HEK293T (cell line): ENCODE data around the gene OCEL1.
"Not testable (repeated sequence)": the region's sequence is repeated elsewhere in the genome, so short reads cannot be mapped to it uniquely, and the experiment has no call there.

Experiments
- CTCF ChIA-PET: fragments of 350-600 bp; formaldehyde crosslinking; extraction: SDS; loops from one replicate; lab custom pipeline; 2021; ENCODE audit warnings: antibody characterized with exemption, inconsistent platforms; lab: Yijun Ruan, JAX
- POLR2A ChIA-PET: fragments of 350-600 bp; formaldehyde crosslinking; extraction: SDS; loops from one replicate; lab custom pipeline; 2020; ENCODE audit warnings: antibody characterized with exemption, inconsistent platforms; lab: Yijun Ruan, JAX
- DNase-seq: peaks from one replicate; pipeline ENCODE4 v3.0.0; 2012; ENCODE audit warnings: mixed read lengths; ENCODE audit errors: extremely low spot score
- ARNT ChIP-seq: fragments of 450-650 bp; IDR thresholded peaks from 2 replicates; pipeline ENCODE4 v1.6.1; 2017; ENCODE audit warnings: mild to moderate bottlenecking
- BHLHE40 ChIP-seq: fragments of 450-650 bp; IDR thresholded peaks from 2 replicates; pipeline ENCODE4 v1.6.1; 2016; ENCODE audit warnings: mild to moderate bottlenecking, moderate library complexity, borderline replicate concordance
- CTBP1 ChIP-seq: fragments of 450-650 bp; IDR thresholded peaks from 2 replicates; pipeline ENCODE4 v1.6.1; 2016; ENCODE audit warnings: borderline replicate concordance
- ELF4 ChIP-seq: fragments of 450-650 bp; IDR thresholded peaks from 2 replicates; pipeline ENCODE4 v1.6.1; 2017; ENCODE audit warnings: antibody characterized with exemption
- FOXA1 ChIP-seq: fragments of 450-650 bp; IDR thresholded peaks from 2 replicates; pipeline ENCODE4 v1.6.1; 2016; ENCODE audit warnings: mild to moderate bottlenecking
- FOXK2 ChIP-seq: fragments of 450-650 bp; IDR thresholded peaks from 2 replicates; pipeline ENCODE4 v1.6.1; 2016; ENCODE audit warnings: mild to moderate bottlenecking
- FOXM1 ChIP-seq: fragments of 450-650 bp; IDR thresholded peaks from 2 replicates; pipeline ENCODE4 v1.6.1; 2017; ENCODE audit warnings: mild to moderate bottlenecking, borderline replicate concordance
- HDGF ChIP-seq: fragments of 450-650 bp; IDR thresholded peaks from 2 replicates; pipeline ENCODE4 v1.6.1; 2017; ENCODE audit warnings: antibody characterized with exemption, borderline replicate concordance
- L3MBTL2 ChIP-seq: fragments of 450-650 bp; conservative IDR thresholded peaks from 2 replicates; pipeline ENCODE4 v1.6.1; 2016; ENCODE audit warnings: mild to moderate bottlenecking
- LEF1 ChIP-seq: fragments of 450-650 bp; IDR thresholded peaks from 2 replicates; pipeline ENCODE4 v1.6.1; 2017; ENCODE audit warnings: mild to moderate bottlenecking, borderline replicate concordance
- NFRKB ChIP-seq: fragments of 450-650 bp; IDR thresholded peaks from 2 replicates; pipeline ENCODE4 v1.6.1; 2016; ENCODE audit warnings: mild to moderate bottlenecking, moderate library complexity
- PKNOX1 ChIP-seq: fragments of 450-650 bp; IDR thresholded peaks from 2 replicates; pipeline ENCODE4 v1.6.1; 2016
- SP1 ChIP-seq: fragments of 450-650 bp; IDR thresholded peaks from 2 replicates; pipeline ENCODE4 v1.6.1; 2017
- SUZ12 ChIP-seq: fragments of 450-650 bp; IDR thresholded peaks from 2 replicates; pipeline ENCODE4 v1.6.1; 2016; ENCODE audit warnings: mild to moderate bottlenecking
- TARDBP ChIP-seq: fragments of 450-650 bp; IDR thresholded peaks from 2 replicates; pipeline ENCODE4 v1.6.1; 2016
- ZNF384 ChIP-seq: fragments of 450-650 bp; IDR thresholded peaks from 2 replicates; pipeline ENCODE4 v1.6.1; 2016

Gene OCEL1

DNA sequence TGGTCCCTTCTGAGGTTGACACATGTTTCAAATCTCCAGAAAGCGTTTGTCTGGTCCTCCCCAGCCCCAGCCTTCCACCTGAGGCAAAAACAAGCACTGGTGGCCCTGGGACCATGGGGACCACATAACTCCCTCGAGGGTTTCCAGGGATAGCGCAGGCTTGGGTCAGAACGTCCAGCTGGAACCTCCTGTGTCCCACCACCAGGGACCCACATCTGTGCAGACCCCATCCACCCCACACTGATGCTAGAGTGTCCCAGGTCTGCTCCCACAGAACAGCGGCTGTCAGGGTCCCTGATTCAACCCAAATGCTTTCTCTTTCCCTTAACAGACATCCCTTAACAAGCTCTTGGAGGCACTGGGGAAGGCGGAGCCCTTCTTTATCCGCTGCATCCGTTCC lies 40.4 kb upstream of the OCEL1 start:
- CTCF ChIA-PET, result interaction anchor here (0.7 kb wide), 1 partner anchor 1181 kb away, joined by 6 read pairs; no protein-coding TSS in a partner anchor
- no peak for TF ChIP-seq FOXK2
- no peak for DNase-seq
- POLR2A ChIA-PET, result no interaction called here

DNA sequence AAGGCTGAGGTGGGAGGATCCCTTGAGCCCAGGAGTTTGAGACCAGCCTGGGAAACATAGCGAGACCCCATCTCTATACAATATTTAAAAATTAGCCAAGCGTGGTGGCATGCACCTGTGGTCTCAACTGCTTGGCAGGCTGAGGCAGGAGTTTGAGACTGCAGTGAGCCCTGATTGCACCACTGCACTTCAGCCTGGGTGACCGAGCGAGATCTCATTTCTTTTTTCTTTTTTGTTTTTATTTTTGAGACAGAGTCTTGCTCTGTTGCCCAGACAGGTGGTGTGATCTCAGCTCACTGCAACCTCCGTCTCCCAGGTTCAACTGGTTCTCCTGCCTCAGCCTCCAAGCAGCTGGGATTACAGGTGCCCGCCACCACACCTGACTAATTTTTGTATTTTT lies 34.3 kb upstream of the OCEL1 start:
- POLR2A ChIA-PET, CTCF ChIA-PET, DNase-seq: not testable (repeated sequence)

DNA sequence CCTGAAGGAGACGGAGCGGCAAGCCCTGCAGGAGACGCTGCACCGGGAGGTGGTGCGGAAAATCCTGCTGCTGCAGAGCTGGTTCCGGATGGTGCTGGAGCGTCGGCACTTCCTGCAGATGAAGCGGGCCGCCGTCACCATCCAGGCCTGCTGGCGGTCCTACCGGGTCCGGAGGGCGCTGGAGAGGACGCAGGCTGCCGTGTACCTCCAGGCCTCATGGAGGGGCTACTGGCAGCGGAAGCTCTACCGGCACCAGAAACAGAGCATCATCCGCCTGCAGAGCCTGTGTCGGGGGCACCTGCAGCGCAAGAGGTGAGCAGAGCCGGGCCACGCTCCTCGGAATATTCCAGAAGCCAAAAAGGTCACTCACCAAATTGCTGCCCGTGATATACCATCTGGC lies 33.3 kb upstream of the OCEL1 start:
- CTCF ChIA-PET, result interaction anchor here (0.6 kb wide), 2 partner anchors 13 to 28 kb away, joined by 3 to 5 read pairs; no protein-coding TSS in a partner anchor
- POLR2A ChIA-PET, result no interaction called here
- DNase-seq, result no peak
- TF ChIP-seq FOXA1 (no peak), NFRKB (no peak), L3MBTL2 (no peak), CTBP1 (no peak), SUZ12 (no peak), SP1 (no peak)

GRCh38 chr19:17194608-17195007 lies 31.4 kb upstream of the OCEL1 start:
- TF ChIP-seq BHLHE40, result no peak
- no peak for TF ChIP-seq NFRKB
- TF ChIP-seq LEF1, result no peak
- no peak for TF ChIP-seq SP1
- no peak for TF ChIP-seq TARDBP
- TF ChIP-seq CTBP1, result no peak
- no peak for TF ChIP-seq HDGF
- TF ChIP-seq ZNF384, result no peak
- TF ChIP-seq FOXK2, result no peak
- TF ChIP-seq L3MBTL2, result no peak
- TF ChIP-seq ELF4, result no peak
- no peak for TF ChIP-seq FOXM1
- TF ChIP-seq FOXA1, result no peak
- no peak for TF ChIP-seq ARNT
- no peak for TF ChIP-seq SUZ12
- no peak for TF ChIP-seq PKNOX1
- ChIA-PET CTCF (no interaction called here), POLR2A (no interaction called here)
- no peak for DNase-seq

GRCh38 chr19:17195106-17195505 lies 30.9 kb upstream of the OCEL1 start:
- CTCF ChIA-PET, result no interaction called here
- TF ChIP-seq SP1 (no peak), ZNF384 (no peak), ELF4 (no peak), FOXA1 (no peak)
- DNase-seq, result no peak
- POLR2A ChIA-PET, result no interaction called here

- no peak for DNase-seq
- CTCF ChIA-PET, result no interaction called here
- POLR2A ChIA-PET, result no interaction called here
- no peak for TF ChIP-seq SP1
- TF ChIP-seq CTBP1, result no peak
- TF ChIP-seq TARDBP, result no peak
- TF ChIP-seq FOXK2, result no peak
- no peak for TF ChIP-seq FOXA1
- no peak for TF ChIP-seq FOXM1
- no peak for TF ChIP-seq HDGF
- no peak for TF ChIP-seq SUZ12
- TF ChIP-seq ELF4, result no peak
- no peak for TF ChIP-seq BHLHE40
- no peak for TF ChIP-seq ZNF384
- no peak for TF ChIP-seq PKNOX1
- TF ChIP-seq ARNT, result no peak
- TF ChIP-seq L3MBTL2, result no peak
- TF ChIP-seq LEF1, result no peak
Observed at GRCh38 chr19:17196610-17197009, 29.4 kb upstream of the OCEL1 start.

GRCh38 chr19:17197666-17198065 lies 28.4 kb upstream of the OCEL1 start:
- no peak for TF ChIP-seq L3MBTL2
- TF ChIP-seq FOXA1, result no peak
- TF ChIP-seq LEF1, result no peak
- TF ChIP-seq BHLHE40, result no peak
- no peak for TF ChIP-seq FOXK2
- TF ChIP-seq ELF4, result no peak
- no peak for TF ChIP-seq PKNOX1
- TF ChIP-seq NFRKB, result no peak
- TF ChIP-seq FOXM1, result no peak
- TF ChIP-seq SP1, result no peak
- no peak for TF ChIP-seq ZNF384
- TF ChIP-seq SUZ12, result no peak
- TF ChIP-seq TARDBP, result no peak
- TF ChIP-seq ARNT, result no peak
- no peak for TF ChIP-seq CTBP1
- TF ChIP-seq HDGF, result no peak
- CTCF ChIA-PET, result no interaction called here
- POLR2A ChIA-PET, result no interaction called here
- DNase-seq, result no peak
